Measurements from ENCODE around the gene HAPLN3.
"Not testable (repeated sequence)": the region's sequence is repeated elsewhere in the genome, so short reads cannot be mapped to it uniquely, and the experiment has no call there.

Gene HAPLN3, protein sequence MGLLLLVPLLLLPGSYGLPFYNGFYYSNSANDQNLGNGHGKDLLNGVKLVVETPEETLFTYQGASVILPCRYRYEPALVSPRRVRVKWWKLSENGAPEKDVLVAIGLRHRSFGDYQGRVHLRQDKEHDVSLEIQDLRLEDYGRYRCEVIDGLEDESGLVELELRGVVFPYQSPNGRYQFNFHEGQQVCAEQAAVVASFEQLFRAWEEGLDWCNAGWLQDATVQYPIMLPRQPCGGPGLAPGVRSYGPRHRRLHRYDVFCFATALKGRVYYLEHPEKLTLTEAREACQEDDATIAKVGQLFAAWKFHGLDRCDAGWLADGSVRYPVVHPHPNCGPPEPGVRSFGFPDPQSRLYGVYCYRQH
- total RNA-seq = 92.1 to 147 (median 114) reads per million in 3 donors

DNA sequence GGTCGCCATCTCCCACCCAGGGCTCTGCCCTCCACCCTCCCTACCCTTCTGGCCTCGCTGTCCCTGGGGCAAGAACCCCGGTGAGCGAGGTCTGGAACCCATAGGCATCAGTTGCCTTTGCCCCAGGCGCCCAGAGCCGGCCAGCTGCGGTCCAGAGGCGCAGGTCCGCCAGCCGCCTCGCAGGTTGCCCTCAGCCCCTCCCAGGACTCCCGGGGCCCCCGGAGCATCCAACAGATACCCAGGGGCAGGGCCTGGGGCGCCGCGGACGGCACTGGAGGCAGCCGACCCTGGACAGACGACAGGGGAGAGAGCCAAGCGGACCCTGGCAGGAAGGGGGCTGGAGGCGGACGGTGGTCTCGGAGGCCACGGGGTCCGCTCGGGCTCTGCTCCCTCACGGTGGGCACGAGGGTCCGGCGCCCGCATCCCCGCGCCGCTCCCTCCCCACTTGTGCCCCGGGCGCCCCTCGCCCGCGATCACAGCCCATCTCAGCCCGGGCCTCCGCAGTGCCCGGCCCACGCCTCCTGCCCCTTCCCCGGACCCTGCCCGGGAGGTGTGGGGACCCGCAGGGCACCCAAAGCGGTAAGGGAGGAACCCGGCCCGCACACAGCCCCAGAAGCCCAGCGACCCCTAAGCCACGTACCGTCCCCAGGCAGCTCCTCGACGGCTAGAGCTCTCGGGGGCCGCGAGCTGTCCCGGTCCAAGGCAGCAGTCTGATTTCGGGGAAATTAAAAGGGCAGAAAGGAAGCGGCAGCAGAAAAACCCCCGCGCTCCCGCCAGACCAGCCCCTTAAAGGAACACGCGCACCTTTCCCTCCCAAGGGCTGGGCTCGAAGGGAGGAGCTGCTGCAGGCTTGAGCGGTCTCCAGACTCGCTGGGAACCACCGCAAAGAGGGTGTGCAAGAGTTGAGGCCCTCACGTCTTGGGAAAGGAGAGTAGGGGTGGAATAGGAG, at the start of gene HAPLN3:
TSS of gene HAPLN3 (minus strand) at position 726 of the 949 bp plus-strand sequence. CDS start 8,246 bp downstream, outside the sequence.
- H3K27me3 ChIP-seq (replicated peaks; ENCODE audit: control insufficient read depth, insufficient read depth, low read length, poor library complexity, severe bottlenecking) = no peaks in the 10 kb centered on the region
- H3K4me3 ChIP-seq (ENCODE audit: insufficient read depth, low read depth, low read length, poor library complexity, severe bottlenecking) = peak within 1 kb of the TSS; percentile 96
- H3K36me3 ChIP-seq (ENCODE audit: control insufficient read depth, insufficient read depth, low read length) = peaks cover 10% of the 10 kb centered on the region
- peak; percentile 24 to 39 (median 34) for DNase-seq
- no peaks in the 10 kb centered on the region for H3K9me3 ChIP-seq (ENCODE audit: control insufficient read depth, low read length)
- peak within 1 kb of the TSS; percentile 80 for H3K27ac ChIP-seq (ENCODE audit: insufficient read depth, low read length, poor library complexity, severe bottlenecking)
- peaks cover 26% of the 10 kb centered on the region for H3K4me1 ChIP-seq (ENCODE audit: control insufficient read depth, insufficient read depth, low read length, poor library complexity, severe bottlenecking)

DNA sequence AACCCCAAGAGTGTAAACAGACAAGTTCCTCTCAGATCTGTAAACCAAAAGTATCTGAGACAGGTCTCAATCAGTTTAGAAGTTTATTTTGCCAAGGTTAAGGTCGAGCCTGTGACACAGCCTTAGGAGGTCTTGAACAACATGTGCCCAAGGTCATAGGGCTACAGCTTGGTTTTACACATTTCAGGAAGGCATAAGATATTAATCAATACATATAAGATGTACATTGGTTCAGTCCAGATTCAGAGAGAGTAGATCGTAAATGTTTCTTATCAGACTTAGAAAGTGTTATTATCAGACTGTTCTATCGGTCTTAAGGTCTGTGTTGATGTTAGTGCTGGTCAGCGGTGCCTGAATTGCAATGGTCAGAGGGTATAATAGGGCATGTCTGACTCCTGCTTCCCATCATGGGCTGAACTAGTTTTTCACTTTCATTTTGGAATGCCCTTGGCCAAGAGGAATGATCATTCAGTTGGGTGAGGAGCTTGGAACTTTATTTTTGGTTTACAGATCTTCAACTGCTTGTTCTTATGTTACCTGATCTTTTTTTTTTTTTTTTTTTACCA, 44.8 kb upstream of the HAPLN3 start:
- Histone ChIP-seq H3K9me3 (ENCODE audit: control insufficient read depth, low read length) (no peaks in the 10 kb centered on the region), H3K4me3 (ENCODE audit: insufficient read depth, low read depth, low read length, poor library complexity, severe bottlenecking) (no peak overlapping the region), H3K36me3 (ENCODE audit: control insufficient read depth, insufficient read depth, low read length) (no peaks in the 10 kb centered on the region), H3K4me1 (ENCODE audit: control insufficient read depth, insufficient read depth, low read length, poor library complexity, severe bottlenecking) (no peaks in the 10 kb centered on the region), H3K27ac (ENCODE audit: insufficient read depth, low read length, poor library complexity, severe bottlenecking) (no peak overlapping the region), H3K27me3 (replicated peaks; ENCODE audit: control insufficient read depth, insufficient read depth, low read length, poor library complexity, severe bottlenecking) (no peaks in the 10 kb centered on the region)
- no peak for DNase-seq

DNA sequence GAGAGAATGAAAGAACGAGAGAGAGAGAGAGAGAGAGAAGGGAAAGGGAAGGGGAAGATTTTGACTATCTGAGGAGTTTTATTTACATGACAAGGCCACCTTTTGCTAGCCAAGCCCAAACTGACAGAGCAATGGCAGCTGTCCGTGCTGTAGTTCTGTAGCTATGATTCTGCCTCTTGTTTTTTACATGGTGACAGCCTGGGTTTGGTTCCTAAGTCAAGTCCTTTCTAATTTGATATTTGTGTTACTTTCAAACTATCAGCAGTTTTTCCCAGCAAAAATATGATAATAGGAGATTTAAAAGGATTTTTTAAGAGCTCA, 44.1 kb upstream of the HAPLN3 start:
- H3K27me3 ChIP-seq (replicated peaks; ENCODE audit: control insufficient read depth, insufficient read depth, low read length, poor library complexity, severe bottlenecking) = no peaks in the 10 kb centered on the region
- no peak overlapping the region for H3K27ac ChIP-seq (ENCODE audit: insufficient read depth, low read length, poor library complexity, severe bottlenecking)
- H3K4me3 ChIP-seq (ENCODE audit: insufficient read depth, low read depth, low read length, poor library complexity, severe bottlenecking) = no peak overlapping the region
- DNase-seq = no peak
- no peaks in the 10 kb centered on the region for H3K9me3 ChIP-seq (ENCODE audit: control insufficient read depth, low read length)
- no peaks in the 10 kb centered on the region for H3K36me3 ChIP-seq (ENCODE audit: control insufficient read depth, insufficient read depth, low read length)
- no peaks in the 10 kb centered on the region for H3K4me1 ChIP-seq (ENCODE audit: control insufficient read depth, insufficient read depth, low read length, poor library complexity, severe bottlenecking)

DNA sequence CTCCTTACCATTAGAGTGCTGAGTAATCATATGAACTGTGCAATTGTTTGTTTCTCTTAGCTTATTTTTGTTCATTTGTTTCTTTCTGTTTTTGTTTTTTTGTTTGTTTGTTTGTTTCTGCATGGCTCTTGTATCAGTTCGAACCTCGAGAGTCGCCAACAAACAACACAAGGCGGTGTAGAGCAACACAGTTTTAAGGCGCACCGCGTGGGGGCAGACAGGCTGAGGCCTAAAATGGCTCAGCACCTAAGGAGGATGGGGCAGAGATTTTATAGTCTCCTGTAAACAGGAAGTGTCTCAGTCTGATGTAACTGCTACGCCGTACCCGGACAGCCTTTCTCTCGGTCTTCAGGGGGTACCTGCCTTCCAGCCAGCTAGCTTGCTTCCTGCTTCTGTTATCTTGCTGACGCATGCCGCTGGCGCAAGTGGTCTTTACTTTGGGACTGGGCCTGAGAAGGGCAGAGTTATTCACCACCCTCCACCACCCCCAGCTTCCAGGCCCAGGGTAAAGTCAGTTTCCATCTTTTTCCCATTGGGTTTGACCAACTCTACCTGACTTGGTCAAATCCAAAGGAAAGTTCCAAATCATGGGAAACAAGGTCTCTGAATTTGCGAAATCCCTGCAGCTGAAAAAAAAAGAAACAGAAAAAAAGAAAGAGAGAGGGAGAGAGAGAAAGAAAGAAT, 43.6 kb upstream of the HAPLN3 start:
- no peak for DNase-seq
- Histone ChIP-seq H3K27me3 (replicated peaks; ENCODE audit: control insufficient read depth, insufficient read depth, low read length, poor library complexity, severe bottlenecking) (no peaks in the 10 kb centered on the region), H3K4me1 (ENCODE audit: control insufficient read depth, insufficient read depth, low read length, poor library complexity, severe bottlenecking) (no peaks in the 10 kb centered on the region), H3K9me3 (ENCODE audit: control insufficient read depth, low read length) (no peaks in the 10 kb centered on the region), H3K4me3 (ENCODE audit: insufficient read depth, low read depth, low read length, poor library complexity, severe bottlenecking) (no peak overlapping the region), H3K27ac (ENCODE audit: insufficient read depth, low read length, poor library complexity, severe bottlenecking) (no peak overlapping the region), H3K36me3 (ENCODE audit: control insufficient read depth, insufficient read depth, low read length) (no peaks in the 10 kb centered on the region)

DNA sequence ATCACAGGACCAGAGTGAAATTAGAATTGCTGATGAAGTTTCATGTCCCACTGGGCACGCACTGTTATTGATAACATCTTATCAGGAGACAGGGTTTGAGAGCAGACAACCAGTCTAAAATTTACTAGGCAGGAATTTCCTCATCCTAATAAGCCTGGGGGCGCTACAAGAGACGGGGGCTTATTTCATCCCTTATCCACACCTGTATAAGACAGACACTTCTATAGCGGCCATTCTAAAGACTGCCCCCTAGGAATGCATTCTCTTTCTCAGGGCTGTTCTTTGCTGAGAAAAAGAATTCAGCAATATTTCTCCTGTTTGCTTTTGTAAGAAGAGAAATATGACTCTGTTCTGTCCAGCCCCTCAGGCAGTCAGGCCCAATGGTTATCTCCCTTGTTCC, 39.1 kb upstream of the HAPLN3 start:
- H3K4me1 ChIP-seq (ENCODE audit: control insufficient read depth, insufficient read depth, low read length, poor library complexity, severe bottlenecking); H3K27me3 ChIP-seq (replicated peaks; ENCODE audit: control insufficient read depth, insufficient read depth, low read length, poor library complexity, severe bottlenecking); H3K9me3 ChIP-seq (ENCODE audit: control insufficient read depth, low read length); H3K36me3 ChIP-seq (ENCODE audit: control insufficient read depth, insufficient read depth, low read length); H3K4me3 ChIP-seq (ENCODE audit: insufficient read depth, low read depth, low read length, poor library complexity, severe bottlenecking); DNase-seq; H3K27ac ChIP-seq (ENCODE audit: insufficient read depth, low read length, poor library complexity, severe bottlenecking): not testable (repeated sequence)

DNA sequence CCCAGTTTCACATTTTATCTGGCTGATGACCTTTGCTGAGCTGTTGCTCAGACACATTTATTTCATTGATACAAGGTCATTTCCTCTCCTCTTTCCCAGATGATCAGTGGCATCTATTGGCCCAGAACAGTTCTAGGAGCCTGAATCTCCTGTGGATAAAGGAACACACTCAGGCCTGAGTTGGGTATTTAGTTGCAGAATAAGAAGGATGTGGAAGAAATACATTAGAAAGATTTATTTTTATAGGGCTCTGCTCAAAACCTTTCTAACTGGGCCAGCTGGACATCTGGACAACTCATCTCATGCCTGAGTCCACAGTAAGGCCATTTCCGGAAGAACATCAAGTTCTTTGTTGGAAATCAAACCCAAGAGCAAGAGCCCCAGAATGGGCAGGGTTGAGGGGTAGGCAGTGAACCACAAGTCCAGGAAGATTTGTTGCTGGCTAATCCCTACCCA, 37.6 kb upstream of the HAPLN3 start:
- peaks cover 3% of the 10 kb centered on the region for H3K27me3 ChIP-seq (replicated peaks; ENCODE audit: control insufficient read depth, insufficient read depth, low read length, poor library complexity, severe bottlenecking)

DNA sequence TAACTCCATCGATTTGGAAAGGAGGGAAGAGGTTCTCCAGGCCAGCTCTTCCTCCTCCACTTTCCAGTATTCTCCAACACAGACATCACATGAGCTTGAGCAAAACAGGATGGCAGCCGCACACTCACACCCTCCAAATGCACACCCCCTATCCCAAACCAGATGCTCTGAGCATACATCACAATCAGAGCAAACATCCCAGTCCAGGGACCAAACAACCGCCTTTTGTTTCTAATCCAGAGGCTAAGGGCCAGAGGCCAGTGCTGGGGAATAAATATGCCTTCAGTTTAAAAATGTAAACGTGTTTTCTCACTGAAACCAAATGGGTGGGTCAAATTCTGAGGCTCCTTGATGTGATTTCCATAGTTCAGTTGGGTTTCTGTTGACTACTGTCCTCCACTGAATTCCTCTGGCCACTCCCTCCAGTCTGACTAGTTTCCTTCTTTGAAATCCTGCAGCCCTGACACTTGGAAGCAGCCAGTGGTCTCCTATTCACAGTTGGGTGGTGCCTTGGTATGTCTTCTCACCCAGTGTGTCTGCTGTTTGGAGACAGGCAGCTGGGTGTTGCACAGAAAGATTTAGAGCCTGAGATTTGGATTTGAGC, 37.0 kb upstream of the HAPLN3 start:
- no peak overlapping the region for H3K27ac ChIP-seq (ENCODE audit: insufficient read depth, low read length, poor library complexity, severe bottlenecking)
- H3K4me3 ChIP-seq (ENCODE audit: insufficient read depth, low read depth, low read length, poor library complexity, severe bottlenecking) = no peak overlapping the region
- H3K4me1 ChIP-seq (ENCODE audit: control insufficient read depth, insufficient read depth, low read length, poor library complexity, severe bottlenecking) = no peaks in the 10 kb centered on the region
- peaks cover 3% of the 10 kb centered on the region for H3K27me3 ChIP-seq (replicated peaks; ENCODE audit: control insufficient read depth, insufficient read depth, low read length, poor library complexity, severe bottlenecking)
- H3K9me3 ChIP-seq (ENCODE audit: control insufficient read depth, low read length) = no peaks in the 10 kb centered on the region
- H3K36me3 ChIP-seq (ENCODE audit: control insufficient read depth, insufficient read depth, low read length) = no peaks in the 10 kb centered on the region
- no peak for DNase-seq

More for the DNA sequence above, 37.6 kb upstream of the HAPLN3 start:
- Histone ChIP-seq H3K9me3 (ENCODE audit: control insufficient read depth, low read length) (no peaks in the 10 kb centered on the region), H3K27ac (ENCODE audit: insufficient read depth, low read length, poor library complexity, severe bottlenecking) (no peak overlapping the region), H3K4me1 (ENCODE audit: control insufficient read depth, insufficient read depth, low read length, poor library complexity, severe bottlenecking) (no peaks in the 10 kb centered on the region), H3K4me3 (ENCODE audit: insufficient read depth, low read depth, low read length, poor library complexity, severe bottlenecking) (no peak overlapping the region), H3K36me3 (ENCODE audit: control insufficient read depth, insufficient read depth, low read length) (no peaks in the 10 kb centered on the region)
- no peak for DNase-seq

DNA sequence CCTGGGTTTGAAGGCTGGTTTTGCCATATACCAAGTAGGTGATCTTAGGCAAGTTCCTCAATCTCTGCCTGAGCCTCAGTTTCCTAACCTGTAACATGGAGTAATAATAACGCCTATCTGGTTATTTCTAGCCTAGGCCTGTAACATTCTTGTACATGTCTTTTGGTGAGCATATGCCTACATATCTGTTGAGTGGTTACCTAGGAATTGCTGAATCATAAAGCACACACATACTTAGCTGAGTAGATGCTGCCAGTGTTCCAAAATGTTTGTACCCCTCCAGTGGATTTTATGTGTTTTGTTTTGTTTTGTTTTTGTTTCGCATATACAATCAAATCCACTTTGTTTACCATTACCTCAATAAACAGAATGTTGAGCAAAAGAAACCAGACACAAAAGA, 35.2 kb upstream of the HAPLN3 start:
- Histone ChIP-seq H3K27me3 (replicated peaks; ENCODE audit: control insufficient read depth, insufficient read depth, low read length, poor library complexity, severe bottlenecking) (peaks cover 3% of the 10 kb centered on the region), H3K4me3 (ENCODE audit: insufficient read depth, low read depth, low read length, poor library complexity, severe bottlenecking) (no peak overlapping the region), H3K27ac (ENCODE audit: insufficient read depth, low read length, poor library complexity, severe bottlenecking) (no peak overlapping the region), H3K36me3 (ENCODE audit: control insufficient read depth, insufficient read depth, low read length) (no peaks in the 10 kb centered on the region), H3K4me1 (ENCODE audit: control insufficient read depth, insufficient read depth, low read length, poor library complexity, severe bottlenecking) (no peaks in the 10 kb centered on the region), H3K9me3 (ENCODE audit: control insufficient read depth, low read length) (no peaks in the 10 kb centered on the region)
- no peak for DNase-seq

DNA sequence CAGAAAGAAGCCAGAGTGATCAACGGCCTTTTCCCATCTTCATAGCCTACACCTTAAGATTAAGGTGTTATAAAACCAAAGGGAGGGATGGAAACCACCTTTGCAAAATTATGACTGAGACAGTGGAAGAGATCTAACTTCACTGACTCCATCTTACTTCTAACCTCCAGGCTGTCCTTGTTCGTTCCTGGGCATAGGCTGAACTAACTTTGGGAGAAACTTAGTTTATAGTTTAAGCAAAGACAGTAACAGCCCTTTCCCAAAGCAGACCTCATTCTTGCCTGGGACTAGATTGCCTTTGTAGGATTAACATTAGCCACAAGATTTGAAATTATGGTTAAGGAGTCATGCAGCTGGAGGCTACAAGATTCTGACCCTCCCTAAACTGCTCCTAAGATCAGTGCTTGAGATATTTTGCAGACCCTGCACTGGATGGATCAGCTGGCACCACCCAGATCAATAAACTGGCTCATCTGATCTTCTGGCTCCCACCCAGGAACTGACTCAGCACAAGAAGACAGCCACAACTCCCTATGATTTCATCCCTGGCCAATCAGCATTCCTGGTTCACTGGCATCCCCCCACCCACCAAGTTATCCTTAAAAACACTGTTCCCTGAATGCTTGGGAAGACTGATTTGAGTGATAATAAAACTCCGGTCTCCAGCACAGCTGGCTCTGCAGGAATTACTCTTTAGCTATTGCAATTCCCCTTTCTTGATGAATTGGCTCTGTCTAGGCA, 34.2 kb upstream of the HAPLN3 start:
- H3K4me1 ChIP-seq (ENCODE audit: control insufficient read depth, insufficient read depth, low read length, poor library complexity, severe bottlenecking); H3K4me3 ChIP-seq (ENCODE audit: insufficient read depth, low read depth, low read length, poor library complexity, severe bottlenecking); DNase-seq; H3K27ac ChIP-seq (ENCODE audit: insufficient read depth, low read length, poor library complexity, severe bottlenecking); H3K9me3 ChIP-seq (ENCODE audit: control insufficient read depth, low read length); H3K36me3 ChIP-seq (ENCODE audit: control insufficient read depth, insufficient read depth, low read length); H3K27me3 ChIP-seq (replicated peaks; ENCODE audit: control insufficient read depth, insufficient read depth, low read length, poor library complexity, severe bottlenecking): not testable (repeated sequence)

Data from effector memory CD4-positive, alpha-beta T cell (primary cell).